22Rv1 (cell line): Measurements from ENCODE around the gene PLCD3.

Experiments used
- H3K27ac ChIP-seq: fragments of 450-650 bp; 2 replicates; pipeline ENCODE4 v1.5.1; 2017
- ZFX ChIP-seq: fragments of 450-650 bp; IDR thresholded peaks from 2 replicates; pipeline ENCODE4 v1.6.1; 2017; ENCODE audit warnings: antibody characterized with exemption, borderline replicate concordance
- TF ChIP-seq, protein P1 (sequence below): fragments of 450-650 bp; IDR thresholded peaks from 2 replicates; pipeline ENCODE4 v1.5.1; 2017; ENCODE audit warnings: mild to moderate bottlenecking

PLCD3 gene

DNA sequence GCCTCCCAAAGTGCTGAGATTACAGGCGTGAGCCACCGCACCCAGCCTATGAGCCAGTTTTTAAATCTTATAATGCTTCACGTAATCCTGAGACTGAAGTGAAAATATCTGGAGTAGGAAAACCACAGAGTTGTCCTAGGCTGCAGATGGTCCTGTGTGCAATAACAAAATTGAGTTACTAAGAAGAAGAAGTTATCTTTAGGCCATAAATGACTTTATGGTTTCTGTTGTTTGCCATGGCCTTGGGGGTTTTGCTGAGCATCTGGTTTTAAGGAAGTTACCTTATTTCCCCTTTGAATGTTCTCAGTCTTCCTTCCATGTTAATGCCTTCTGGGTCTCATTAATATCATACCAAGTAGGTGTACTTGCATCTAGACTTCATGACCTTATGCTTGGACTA lies 54.7 kb downstream of the PLCD3 start:
- no peak overlapping the region for H3K27ac ChIP-seq
- TF ChIP-seq, protein P1, sequence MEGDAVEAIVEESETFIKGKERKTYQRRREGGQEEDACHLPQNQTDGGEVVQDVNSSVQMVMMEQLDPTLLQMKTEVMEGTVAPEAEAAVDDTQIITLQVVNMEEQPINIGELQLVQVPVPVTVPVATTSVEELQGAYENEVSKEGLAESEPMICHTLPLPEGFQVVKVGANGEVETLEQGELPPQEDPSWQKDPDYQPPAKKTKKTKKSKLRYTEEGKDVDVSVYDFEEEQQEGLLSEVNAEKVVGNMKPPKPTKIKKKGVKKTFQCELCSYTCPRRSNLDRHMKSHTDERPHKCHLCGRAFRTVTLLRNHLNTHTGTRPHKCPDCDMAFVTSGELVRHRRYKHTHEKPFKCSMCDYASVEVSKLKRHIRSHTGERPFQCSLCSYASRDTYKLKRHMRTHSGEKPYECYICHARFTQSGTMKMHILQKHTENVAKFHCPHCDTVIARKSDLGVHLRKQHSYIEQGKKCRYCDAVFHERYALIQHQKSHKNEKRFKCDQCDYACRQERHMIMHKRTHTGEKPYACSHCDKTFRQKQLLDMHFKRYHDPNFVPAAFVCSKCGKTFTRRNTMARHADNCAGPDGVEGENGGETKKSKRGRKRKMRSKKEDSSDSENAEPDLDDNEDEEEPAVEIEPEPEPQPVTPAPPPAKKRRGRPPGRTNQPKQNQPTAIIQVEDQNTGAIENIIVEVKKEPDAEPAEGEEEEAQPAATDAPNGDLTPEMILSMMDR, result no peak
- no peak for TF ChIP-seq ZFX

DNA sequence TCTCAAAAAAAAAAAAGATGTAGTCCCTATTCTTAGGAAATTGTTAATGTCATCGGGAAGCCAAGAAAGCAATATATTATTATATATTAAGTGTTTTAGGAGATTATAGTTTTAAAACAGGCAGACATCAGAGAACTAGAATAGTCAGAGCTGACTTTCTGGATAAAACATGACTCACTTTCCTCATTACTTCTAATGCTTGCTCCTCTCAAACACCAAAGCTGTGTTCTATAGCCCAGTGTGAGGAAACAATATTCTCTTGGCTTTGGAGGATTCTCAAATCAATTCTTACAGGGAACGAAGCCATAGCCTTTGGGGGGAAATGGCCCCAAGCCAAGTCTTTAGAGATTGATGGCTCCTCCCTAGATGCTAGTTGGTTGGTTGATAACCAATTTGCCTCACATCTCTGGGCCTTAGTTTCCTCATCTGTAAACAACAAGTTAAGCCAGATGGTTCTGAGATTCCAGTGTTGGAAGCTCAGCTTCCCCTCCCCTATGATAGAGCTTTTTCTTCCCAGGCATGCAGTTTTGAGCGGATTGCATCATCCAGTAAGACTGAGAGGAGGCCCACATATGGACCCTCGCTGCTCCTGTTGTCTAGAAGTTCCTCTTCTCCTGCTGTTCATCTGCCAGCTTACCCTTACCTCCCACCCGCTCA lies 58.8 kb downstream of the PLCD3 start:
- no peak overlapping the region for H3K27ac ChIP-seq
- no peak for TF ChIP-seq ZFX
- TF ChIP-seq, protein P1, result no peak

DNA sequence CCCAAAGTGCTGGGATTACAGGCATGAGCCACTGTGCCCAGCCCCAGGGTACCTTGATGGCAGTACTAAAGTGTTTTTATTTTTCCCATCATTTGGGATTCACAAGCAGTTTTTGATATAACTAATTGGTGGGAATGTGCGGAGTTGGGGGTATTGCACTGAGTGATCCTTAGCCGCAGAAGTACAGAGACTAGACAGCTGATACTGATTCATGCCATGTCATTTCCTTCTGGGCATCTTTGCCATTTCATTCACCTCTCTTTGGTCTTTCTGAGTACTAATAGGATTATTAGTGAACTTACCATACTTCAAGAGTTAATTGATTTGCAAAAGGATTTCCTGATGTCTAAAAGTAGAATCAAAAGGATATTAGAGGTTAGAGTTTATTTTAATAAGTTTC lies 61.5 kb downstream of the PLCD3 start:
- H3K27ac ChIP-seq, result no peak overlapping the region
- TF ChIP-seq, protein P1, result no peak
- no peak for TF ChIP-seq ZFX

DNA sequence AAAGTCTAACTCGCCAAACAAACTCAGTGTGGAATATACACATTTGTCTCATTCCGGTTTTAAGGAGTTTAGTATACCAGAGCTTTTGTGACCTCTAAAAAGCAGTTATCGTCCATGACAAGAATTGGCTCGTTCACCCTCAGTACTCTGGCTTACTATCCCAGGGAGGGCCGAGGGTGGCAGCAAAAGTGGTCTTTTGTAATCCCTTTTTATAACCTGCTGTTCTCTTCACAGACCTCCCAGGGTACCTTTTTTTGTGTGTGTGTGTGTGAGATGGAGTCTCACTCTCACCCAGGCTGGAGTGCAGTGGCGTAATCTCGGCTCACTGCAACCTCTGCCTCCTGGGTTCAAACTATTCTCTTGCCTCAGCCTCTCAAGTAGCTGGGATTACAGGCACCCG lies 62.3 kb downstream of the PLCD3 start:
- TF ChIP-seq, protein P1, result no peak
- no peak for TF ChIP-seq ZFX
- H3K27ac ChIP-seq, result no peak overlapping the region

DNA sequence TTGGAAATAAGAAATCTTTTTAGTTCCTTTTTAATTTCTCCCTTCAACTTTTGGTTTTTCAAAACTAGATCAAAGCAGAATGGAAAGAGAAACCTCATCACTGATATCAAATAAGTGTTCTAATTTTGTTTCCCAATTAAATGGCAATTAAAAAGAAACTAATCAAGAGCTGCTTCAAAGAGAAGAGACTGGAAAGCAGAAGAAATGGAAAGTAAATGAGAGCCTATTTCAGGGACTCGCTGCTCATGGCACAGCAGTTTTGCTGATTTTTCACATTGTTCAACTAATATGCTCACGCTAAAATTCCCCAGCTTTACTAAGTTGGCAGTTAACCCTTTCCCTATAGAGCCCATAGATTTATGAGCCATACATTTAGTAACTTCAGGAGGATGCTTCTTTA lies 64.7 kb downstream of the PLCD3 start:
- H3K27ac ChIP-seq, result no peak overlapping the region

DNA sequence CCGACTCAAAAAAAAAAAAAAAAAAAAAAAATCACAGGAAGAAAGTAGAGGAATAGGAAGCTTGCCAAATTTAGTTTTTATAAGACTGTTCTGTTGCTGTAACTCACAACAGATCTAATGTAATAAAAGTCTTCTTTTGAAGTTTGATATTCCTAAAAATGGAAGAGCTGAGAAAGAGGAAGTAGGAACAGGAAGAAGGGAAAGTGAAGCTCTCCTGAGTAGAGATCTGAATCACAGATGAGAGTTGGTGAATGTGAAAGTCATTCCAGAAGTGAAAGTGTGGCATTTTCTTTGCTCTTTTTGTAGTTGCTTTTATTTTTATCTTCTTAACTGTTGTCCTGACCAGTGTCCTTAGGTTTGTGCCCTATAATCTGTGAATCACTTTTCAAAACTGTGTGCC lies 69.1 kb downstream of the PLCD3 start:
- no peak overlapping the region for H3K27ac ChIP-seq
- TF ChIP-seq, protein P1, result no peak
- no peak for TF ChIP-seq ZFX

More for the DNA sequence above, 64.7 kb downstream of the PLCD3 start:
- TF ChIP-seq, protein P1, result no peak

DNA sequence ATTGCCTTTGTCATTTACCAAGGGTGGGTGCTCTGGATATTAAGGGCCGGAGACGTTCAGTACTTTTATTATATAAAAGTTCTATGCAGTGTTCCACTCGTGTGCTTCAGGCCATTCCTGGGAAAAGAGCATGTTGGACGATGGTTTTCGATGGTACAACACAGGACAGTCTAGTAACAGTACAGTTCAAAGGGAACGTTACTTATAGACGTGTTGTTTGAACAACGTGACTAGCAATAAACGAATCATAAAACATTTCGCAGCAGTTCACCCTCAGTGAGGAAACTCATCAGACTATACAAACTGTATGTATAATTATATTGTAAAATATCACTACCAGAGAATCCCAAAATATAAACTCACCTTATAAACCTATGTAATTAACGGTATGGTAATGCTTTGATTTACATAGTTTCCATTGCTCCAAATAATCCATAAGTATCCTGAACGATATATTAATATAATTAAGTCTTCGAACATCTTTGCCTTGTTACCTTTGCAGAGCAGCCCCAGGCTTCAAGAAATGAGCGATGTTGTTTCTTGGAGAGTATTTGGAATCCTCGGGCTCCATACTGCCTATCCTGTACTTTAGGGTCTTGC lies 70.6 kb downstream of the PLCD3 start:
- TF ChIP-seq, protein P1, result no peak
- TF ChIP-seq ZFX, result no peak

More for the DNA sequence above, 70.6 kb downstream of the PLCD3 start:
- peak overlapping the region; percentile 78 for H3K27ac ChIP-seq
